Measurements from ENCODE around the gene MYOG.

Gene MYOG

DNA sequence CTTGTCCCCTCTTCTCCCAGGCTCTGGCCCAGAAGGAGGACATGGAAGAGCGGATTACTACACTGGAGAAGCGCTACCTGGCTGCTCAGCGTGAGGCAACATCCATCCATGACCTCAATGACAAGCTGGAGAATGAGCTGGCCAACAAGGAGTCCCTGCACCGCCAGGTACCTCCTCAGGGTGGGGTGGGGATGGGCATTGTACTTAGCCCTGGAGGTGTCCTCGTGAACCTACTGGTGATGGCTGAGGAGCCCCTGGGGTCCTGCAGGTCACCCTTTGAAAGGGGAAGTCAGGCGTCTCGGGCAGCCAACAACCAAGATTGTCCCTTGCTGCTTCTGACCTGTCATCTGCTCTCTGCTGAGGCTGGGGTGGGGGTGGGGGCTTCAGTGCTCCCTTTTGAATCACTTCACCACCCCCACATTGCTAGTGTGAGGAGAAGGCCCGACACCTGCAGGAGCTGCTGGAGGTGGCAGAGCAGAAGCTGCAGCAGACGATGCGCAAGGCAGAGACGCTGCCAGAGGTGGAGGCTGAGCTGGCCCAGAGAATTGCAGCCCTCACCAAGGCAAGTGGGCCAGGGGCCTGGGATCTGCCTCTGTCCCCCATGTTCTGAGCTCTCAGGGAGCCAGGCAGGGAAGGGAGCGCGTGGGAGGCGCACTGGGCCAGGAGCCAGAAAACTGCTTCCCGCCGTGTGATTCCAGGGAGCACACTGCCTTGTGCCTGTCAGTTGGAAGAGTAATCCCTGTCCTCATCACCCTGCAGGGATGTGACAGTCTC is 39.8 kb downstream of the MYOG start:
- H4K20me1 ChIP-seq (ENCODE audit: insufficient read depth, low read length, poor library complexity, severe bottlenecking) = no peaks in the 10 kb centered on the region
- H3K4me3 ChIP-seq (ENCODE audit: low read length, poor library complexity, severe bottlenecking) = no peak overlapping the region
- H3K9ac ChIP-seq (ENCODE audit: low read depth, low read length, poor library complexity, severe bottlenecking) = no peak overlapping the region
- H3K36me3 ChIP-seq (ENCODE audit: insufficient read depth, low read length) = no peaks in the 10 kb centered on the region
- H3K27me3 ChIP-seq (ENCODE audit: insufficient read depth, low read length, poor library complexity, severe bottlenecking) = no peaks in the 10 kb centered on the region
- no peak overlapping the region for H2AFZ ChIP-seq (ENCODE audit: low read length)
- H3K4me2 ChIP-seq (ENCODE audit: low read depth, low read length, poor library complexity, severe bottlenecking) = no peak overlapping the region
- no peaks in the 10 kb centered on the region for H3K9me2 ChIP-seq (replicated peaks; ENCODE audit: low read depth, low read length)
- no peaks in the 10 kb centered on the region for H3K79me2 ChIP-seq (ENCODE audit: insufficient read depth, low read length)
- no peaks in the 10 kb centered on the region for H3K4me1 ChIP-seq (ENCODE audit: insufficient read depth, low read length, poor library complexity, severe bottlenecking)
- H3K9me3 ChIP-seq (ENCODE audit: insufficient read depth, low read depth, low read length) = no peaks in the 10 kb centered on the region
- TF ChIP-seq, protein P1, sequence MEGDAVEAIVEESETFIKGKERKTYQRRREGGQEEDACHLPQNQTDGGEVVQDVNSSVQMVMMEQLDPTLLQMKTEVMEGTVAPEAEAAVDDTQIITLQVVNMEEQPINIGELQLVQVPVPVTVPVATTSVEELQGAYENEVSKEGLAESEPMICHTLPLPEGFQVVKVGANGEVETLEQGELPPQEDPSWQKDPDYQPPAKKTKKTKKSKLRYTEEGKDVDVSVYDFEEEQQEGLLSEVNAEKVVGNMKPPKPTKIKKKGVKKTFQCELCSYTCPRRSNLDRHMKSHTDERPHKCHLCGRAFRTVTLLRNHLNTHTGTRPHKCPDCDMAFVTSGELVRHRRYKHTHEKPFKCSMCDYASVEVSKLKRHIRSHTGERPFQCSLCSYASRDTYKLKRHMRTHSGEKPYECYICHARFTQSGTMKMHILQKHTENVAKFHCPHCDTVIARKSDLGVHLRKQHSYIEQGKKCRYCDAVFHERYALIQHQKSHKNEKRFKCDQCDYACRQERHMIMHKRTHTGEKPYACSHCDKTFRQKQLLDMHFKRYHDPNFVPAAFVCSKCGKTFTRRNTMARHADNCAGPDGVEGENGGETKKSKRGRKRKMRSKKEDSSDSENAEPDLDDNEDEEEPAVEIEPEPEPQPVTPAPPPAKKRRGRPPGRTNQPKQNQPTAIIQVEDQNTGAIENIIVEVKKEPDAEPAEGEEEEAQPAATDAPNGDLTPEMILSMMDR (conservative IDR thresholded peaks at IDR 0.05; ENCODE audit: low read length) = no peak
- TF ChIP-seq EZH2phosphoT487 (IDR thresholded peaks at IDR 0.05; ENCODE audit: borderline replicate concordance) = no peak
- no peaks in the 10 kb centered on the region for H3F3A ChIP-seq (ENCODE audit: low read depth)

DNA sequence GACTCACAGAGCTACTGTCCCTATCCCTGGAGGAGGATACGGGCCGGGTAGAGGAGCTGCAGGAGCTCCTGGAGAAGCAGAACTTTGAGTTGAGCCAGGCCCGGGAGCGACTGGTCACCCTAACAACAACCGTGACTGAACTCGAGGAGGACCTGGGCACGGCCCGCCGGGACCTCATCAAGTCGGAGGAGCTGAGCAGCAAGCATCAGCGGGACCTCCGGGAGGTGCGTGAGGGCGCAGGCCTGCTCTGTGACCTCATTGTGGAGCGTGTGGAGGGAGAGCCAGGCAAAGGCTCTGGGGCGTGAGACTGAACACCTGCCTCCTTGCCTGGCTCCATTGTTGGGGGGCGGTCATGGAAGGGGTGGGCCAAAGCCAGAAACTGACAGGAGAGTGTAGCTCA is 40.5 kb downstream of the MYOG start:
- Histone ChIP-seq H3K9me3 (ENCODE audit: insufficient read depth, low read depth, low read length) (no peaks in the 10 kb centered on the region), H2AFZ (ENCODE audit: low read length) (no peak overlapping the region), H3K4me3 (ENCODE audit: low read length, poor library complexity, severe bottlenecking) (no peak overlapping the region), H3K79me2 (ENCODE audit: insufficient read depth, low read length) (no peaks in the 10 kb centered on the region), H3K36me3 (ENCODE audit: insufficient read depth, low read length) (no peaks in the 10 kb centered on the region), H3K4me1 (ENCODE audit: insufficient read depth, low read length, poor library complexity, severe bottlenecking) (no peaks in the 10 kb centered on the region), H3K27me3 (ENCODE audit: insufficient read depth, low read length, poor library complexity, severe bottlenecking) (no peaks in the 10 kb centered on the region), H3F3A (ENCODE audit: low read depth) (no peaks in the 10 kb centered on the region), H4K20me1 (ENCODE audit: insufficient read depth, low read length, poor library complexity, severe bottlenecking) (no peaks in the 10 kb centered on the region), H3K9ac (ENCODE audit: low read depth, low read length, poor library complexity, severe bottlenecking) (no peak overlapping the region), H3K4me2 (ENCODE audit: low read depth, low read length, poor library complexity, severe bottlenecking) (no peak overlapping the region), H3K9me2 (replicated peaks; ENCODE audit: low read depth, low read length) (no peaks in the 10 kb centered on the region)
- TF ChIP-seq EZH2phosphoT487 (IDR thresholded peaks at IDR 0.05; ENCODE audit: borderline replicate concordance) = no peak
- TF ChIP-seq, protein P1 (conservative IDR thresholded peaks at IDR 0.05; ENCODE audit: low read length) = no peak

DNA sequence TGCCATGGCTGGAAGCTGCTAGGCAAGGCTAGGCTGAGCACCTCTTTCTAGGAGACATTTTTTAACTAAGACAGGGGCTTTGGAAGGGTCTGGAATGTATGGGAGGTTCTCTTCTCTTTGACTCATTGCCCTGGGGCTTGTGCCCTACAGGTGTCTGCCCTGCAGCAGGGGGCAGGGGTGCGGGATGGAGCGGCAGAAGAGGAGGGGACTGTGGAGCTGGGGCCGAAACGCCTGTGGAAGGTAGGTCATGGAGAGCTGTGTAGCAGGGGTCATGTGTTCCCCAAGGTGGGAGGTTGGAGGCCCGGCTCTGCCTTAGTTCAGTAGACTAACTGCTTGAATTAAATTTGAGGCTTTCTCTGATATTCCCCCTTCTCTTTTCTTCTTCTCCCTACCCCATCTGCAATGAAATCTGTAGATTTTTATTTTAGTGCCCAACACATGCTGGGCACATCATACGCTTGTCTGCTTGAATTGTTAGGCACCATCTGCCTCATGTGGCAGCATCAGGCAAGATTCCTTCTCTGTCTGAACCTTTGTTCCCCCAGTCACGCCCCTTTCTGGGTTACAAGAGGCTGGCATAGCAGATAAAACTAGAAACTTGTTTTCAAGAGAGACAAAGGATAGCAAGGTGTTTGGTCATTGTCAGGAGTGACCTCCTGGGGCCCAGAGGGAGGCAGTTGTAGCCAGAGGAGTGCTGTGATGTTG is 41.1 kb downstream of the MYOG start:
- TF ChIP-seq, protein P1 (conservative IDR thresholded peaks at IDR 0.05; ENCODE audit: low read length) = no peak
- no peak for TF ChIP-seq EZH2phosphoT487 (IDR thresholded peaks at IDR 0.05; ENCODE audit: borderline replicate concordance)
- Histone ChIP-seq H3K79me2 (ENCODE audit: insufficient read depth, low read length) (no peaks in the 10 kb centered on the region), H3K4me1 (ENCODE audit: insufficient read depth, low read length, poor library complexity, severe bottlenecking) (no peaks in the 10 kb centered on the region), H3K9me3 (ENCODE audit: insufficient read depth, low read depth, low read length) (no peaks in the 10 kb centered on the region), H3K36me3 (ENCODE audit: insufficient read depth, low read length) (no peaks in the 10 kb centered on the region), H3K4me2 (ENCODE audit: low read depth, low read length, poor library complexity, severe bottlenecking) (no peak overlapping the region), H3K4me3 (ENCODE audit: low read length, poor library complexity, severe bottlenecking) (no peak overlapping the region), H2AFZ (ENCODE audit: low read length) (no peak overlapping the region), H4K20me1 (ENCODE audit: insufficient read depth, low read length, poor library complexity, severe bottlenecking) (no peaks in the 10 kb centered on the region), H3K27me3 (ENCODE audit: insufficient read depth, low read length, poor library complexity, severe bottlenecking) (no peaks in the 10 kb centered on the region), H3K9me2 (replicated peaks; ENCODE audit: low read depth, low read length) (no peaks in the 10 kb centered on the region), H3F3A (ENCODE audit: low read depth) (no peaks in the 10 kb centered on the region), H3K9ac (ENCODE audit: low read depth, low read length, poor library complexity, severe bottlenecking) (no peak overlapping the region)
